Spleen (tissue), 7 donors: ENCODE measurements around the gene CLIC5.

Experiments
- POLR2A ChIP-seq, 3 donors: fragments of 450-650 bp; IDR thresholded peaks; one replicate each; pipeline ENCODE4 v1.5.1; 2017; ENCODE audit warnings: antibody characterized with exemption in 3 of 3, mild to moderate bottlenecking in 1 of 3
- TF ChIP-seq, protein P1 (sequence below), 11 experiments: fragments of 200-600 bp in 7 of 11; fragments of 450-650 bp in 4 of 11; sonication (generic) in 4 of 11; IDR thresholded peaks in 8 of 11; conservative IDR thresholded peaks in 3 of 11; 1 replicate in 7 of 11; 2 replicates in 4 of 11; pipeline versions ENCODE4 v1.4.0 to v1.8.0; 2016 to 2021; ENCODE audit warnings: antibody characterized with exemption in 11 of 11, inconsistent platforms in 4 of 11, mild to moderate bottlenecking in 1 of 11
- donor health status: DM: no; HTN: no; CAD: no; lungs with moderate emphysema.
- donor health status: DM: no; HTN: no; CAD: no.
- donor health status: DM: no; HTN: no; CAD: no.

DNA sequence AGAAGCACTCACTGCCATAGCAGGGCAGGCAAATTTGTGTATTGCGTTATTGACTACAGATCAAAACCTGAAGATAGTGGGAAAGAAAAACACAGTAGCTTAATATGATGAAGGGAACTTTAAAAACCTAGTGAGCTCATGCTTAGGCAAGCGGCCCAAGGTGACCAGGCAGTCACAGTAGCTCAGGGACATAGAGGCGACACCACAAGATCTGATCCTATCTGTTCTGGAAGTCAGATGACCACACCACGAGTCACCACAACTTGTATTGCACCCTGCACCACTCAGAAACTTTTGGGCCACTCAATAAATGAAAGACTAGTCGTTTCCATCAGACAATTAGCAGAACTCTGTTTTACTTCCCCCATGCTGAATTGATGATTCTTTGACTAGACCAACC, 4.9 kb downstream of the CLIC5 start:
- TF ChIP-seq POLR2A (IDR thresholded peaks at IDR 0.05) = no peak
- TF ChIP-seq, protein P1, sequence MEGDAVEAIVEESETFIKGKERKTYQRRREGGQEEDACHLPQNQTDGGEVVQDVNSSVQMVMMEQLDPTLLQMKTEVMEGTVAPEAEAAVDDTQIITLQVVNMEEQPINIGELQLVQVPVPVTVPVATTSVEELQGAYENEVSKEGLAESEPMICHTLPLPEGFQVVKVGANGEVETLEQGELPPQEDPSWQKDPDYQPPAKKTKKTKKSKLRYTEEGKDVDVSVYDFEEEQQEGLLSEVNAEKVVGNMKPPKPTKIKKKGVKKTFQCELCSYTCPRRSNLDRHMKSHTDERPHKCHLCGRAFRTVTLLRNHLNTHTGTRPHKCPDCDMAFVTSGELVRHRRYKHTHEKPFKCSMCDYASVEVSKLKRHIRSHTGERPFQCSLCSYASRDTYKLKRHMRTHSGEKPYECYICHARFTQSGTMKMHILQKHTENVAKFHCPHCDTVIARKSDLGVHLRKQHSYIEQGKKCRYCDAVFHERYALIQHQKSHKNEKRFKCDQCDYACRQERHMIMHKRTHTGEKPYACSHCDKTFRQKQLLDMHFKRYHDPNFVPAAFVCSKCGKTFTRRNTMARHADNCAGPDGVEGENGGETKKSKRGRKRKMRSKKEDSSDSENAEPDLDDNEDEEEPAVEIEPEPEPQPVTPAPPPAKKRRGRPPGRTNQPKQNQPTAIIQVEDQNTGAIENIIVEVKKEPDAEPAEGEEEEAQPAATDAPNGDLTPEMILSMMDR (IDR thresholded peaks at IDR 0.05 in 8 of 11, conservative IDR thresholded peaks at IDR 0.05 in 3 of 11) = no peak
